HepG2 (cell line): ENCODE data around the gene TTYH2. TPM values are rescaled to one million over a fixed set of nuclear protein-coding genes. Genes with fewer than 3 reads are reported as not detected.

Source experiments
- ARNT ChIP-seq: fragments of 450-650 bp; IDR thresholded peaks from 2 replicates; pipeline ENCODE4 v1.6.1; 2017
- ATRX ChIP-seq: sonication (generic); formaldehyde crosslinking; IDR thresholded peaks from 2 replicates; pipeline ENCODE4 v1.4.0; 2020; ENCODE audit warnings: missing genetic modification reagents, borderline replicate concordance
- CREM ChIP-seq, 2 experiments: sonication (generic) in 1 of 2; formaldehyde crosslinking in 1 of 2; IDR thresholded peaks; 2 replicates each; pipeline versions ENCODE4 v1.4.0 to v1.6.1; 2016 to 2020; ENCODE audit warnings: antibody characterized with exemption in 1 of 2, mild to moderate bottlenecking in 1 of 2, missing genetic modification reagents in 1 of 2
- GTF3A ChIP-seq: sonication (generic); formaldehyde crosslinking; conservative IDR thresholded peaks from 2 replicates; pipeline ENCODE4 v1.4.0; 2020; ENCODE audit warnings: mild to moderate bottlenecking, missing genetic modification reagents
- HCFC1 ChIP-seq: fragments of 150-350 bp; IDR thresholded peaks from 2 replicates; pipeline ENCODE4 v1.6.1; 2014; ENCODE audit warnings: low read depth, low read length
- HDAC1 ChIP-seq: sonication (generic); formaldehyde crosslinking; IDR thresholded peaks from 2 replicates; pipeline ENCODE4 v1.5.1; 2020; ENCODE audit warnings: mild to moderate bottlenecking, missing genetic modification reagents
- HMGA1 ChIP-seq: sonication (generic); formaldehyde crosslinking; conservative IDR thresholded peaks from 2 replicates; pipeline ENCODE4 v1.4.0; 2020; ENCODE audit warnings: missing genetic modification reagents
- KLF11 ChIP-seq: IDR thresholded peaks from 2 replicates; pipeline ENCODE4 v1.6.1; 2016; ENCODE audit warnings: missing compliant biosample characterization
- SNAPC2 ChIP-seq: sonication (generic); formaldehyde crosslinking; IDR thresholded peaks from 2 replicates; pipeline ENCODE4 v1.8.1; 2022; ENCODE audit warnings: mild to moderate bottlenecking, missing genetic modification reagents
- SP1 ChIP-seq, 2 experiments: fragments of 450-650 bp in 1 of 2; sonication (generic) in 1 of 2; formaldehyde crosslinking in 1 of 2; IDR thresholded peaks; 2 replicates each; pipeline versions ENCODE4 v1.4.0 to v1.6.1; 2016 to 2020; ENCODE audit warnings: missing genetic modification reagents in 1 of 2
- THAP7 ChIP-seq: sonication (generic); formaldehyde crosslinking; IDR thresholded peaks from 2 replicates; pipeline ENCODE4 v1.8.1; 2023; ENCODE audit warnings: mild to moderate bottlenecking, missing genetic modification reagents
- ZFX ChIP-seq: sonication (generic); formaldehyde crosslinking; IDR thresholded peaks from 2 replicates; pipeline ENCODE4 v1.4.0; 2020; ENCODE audit warnings: mild to moderate bottlenecking, low read depth, missing genetic modification reagents, moderate library complexity
- ZKSCAN1 ChIP-seq: fragments of 150-350 bp; IDR thresholded peaks from 2 replicates; pipeline ENCODE4 v1.6.1; 2014; ENCODE audit warnings: low read length
- ZNF343 ChIP-seq: sonication (generic); formaldehyde crosslinking; IDR thresholded peaks from 2 replicates; pipeline ENCODE4 v1.4.0; 2020; ENCODE audit warnings: mild to moderate bottlenecking, missing genetic modification reagents
- ZNF350 ChIP-seq: sonication (generic); formaldehyde crosslinking; IDR thresholded peaks from 2 replicates; pipeline ENCODE4 v1.4.0; 2020; ENCODE audit warnings: mild to moderate bottlenecking, low read depth, missing genetic modification reagents, borderline replicate concordance
- ZNF629 ChIP-seq: sonication (generic); formaldehyde crosslinking; conservative IDR thresholded peaks from 2 replicates; pipeline ENCODE4 v1.5.0; 2020; ENCODE audit warnings: missing genetic modification reagents
- ZNF710 ChIP-seq: sonication (generic); formaldehyde crosslinking; IDR thresholded peaks from 2 replicates; pipeline ENCODE4 v1.5.0; 2020; ENCODE audit warnings: mild to moderate bottlenecking, missing genetic modification reagents, borderline replicate concordance
- ZNF777 ChIP-seq: sonication (generic); formaldehyde crosslinking; IDR thresholded peaks from 2 replicates; pipeline ENCODE4 v1.4.0; 2020; ENCODE audit warnings: missing genetic modification reagents
- ZSCAN12 ChIP-seq: sonication (generic); formaldehyde crosslinking; IDR thresholded peaks from 2 replicates; pipeline ENCODE4 v1.9.0; 2021; ENCODE audit warnings: mild to moderate bottlenecking, missing genetic modification reagents
- polyA plus RNA-seq, 8 experiments: library from polyadenylated mRNA; depleted of rRNA in 3 of 8; stranded (reverse) in 7 of 8; unstranded in 1 of 8; fragments of >200 nt; fragmentation: Illumina TruSeq in 4 of 8; extraction: Trizol in 4 of 8; gene quantifications; 2 replicates each; pipeline versions ENCODE4 v1.2.1 to v1.2.3, GENCODE V29; 2011 to 2016; ENCODE audit warnings: low read depth in 4 of 8, missing spikeins in 1 of 8, mixed read lengths in 1 of 8; ENCODE audit not compliant: insufficient read depth in 1 of 8
- total RNA-seq, 5 experiments: library from RNA; depleted of rRNA; stranded (reverse); fragments of >200 nt; fragmentation: Illumina TruSeq; extraction: Trizol; gene quantifications; 2 replicates each; pipeline ENCODE4 v1.2.3, GENCODE V29; 2016; ENCODE audit warnings: low read depth in 1 of 5
- TF ChIP-seq, protein P1 (sequence below): sonication (generic); formaldehyde crosslinking; IDR thresholded peaks from 2 replicates; pipeline ENCODE4 v1.8.1; 2023; ENCODE audit warnings: missing genetic modification reagents, inconsistent platforms, borderline replicate concordance
- TF ChIP-seq, protein P2 (sequence below): sonication (generic); formaldehyde crosslinking; IDR thresholded peaks from 2 replicates; pipeline ENCODE4 v1.4.0; 2020; ENCODE audit warnings: mild to moderate bottlenecking, low read depth, missing genetic modification reagents

Gene TTYH2
- total and polyA plus RNA-seq, 2 of the 13 experiments (the other 11 are each of a cell fraction or from before 2014, with no cell fraction given) = 0.77 to 0.96 TPM

GRCh38 chr17:74203439-74204240, 9.7 kb upstream of the TTYH2 start, which contains the start of gene RPL38 (continued):
- TF ChIP-seq ZNF343 (peak; percentile 65; the same call in 1 of the 2 replicates), HMGA1 (CRISPR knock-in tag) (no peak), KLF11 (CRISPR knock-in tag) (peak; percentile 86; the same call in 1 of the 2 replicates), ZSCAN12 (CRISPR knock-in tag) (no peak), SNAPC2 (CRISPR knock-in tag) (peak; percentile 69; the same call in 1 of the 2 replicates), HCFC1 (peak; percentile 78), GTF3A (CRISPR knock-in tag) (peak; percentile 77; the same call in 1 of the 2 replicates), ARNT (no peak), SP1 (IDR thresholded peaks at IDR 0.05) (no peak), SP1 (CRISPR knock-in tag; IDR thresholded peaks at IDR 0.05) (peak; percentile 87), CREM (IDR thresholded peaks at IDR 0.05) (peak; percentile 88), CREM (CRISPR knock-in tag; IDR thresholded peaks at IDR 0.05) (no peak), ZNF710 (peak; percentile 84), ZFX (CRISPR knock-in tag) (peak; percentile 90), HDAC1 (no peak; the same call in none of the 2 replicates), THAP7 (CRISPR knock-in tag) (0 out of 2 replicates have a peak, but pooled peaks have one; percentile 33), ZKSCAN1 (0 out of 2 replicates have a peak, but pooled peaks have one; percentile 39), ATRX (CRISPR knock-in tag) (no peak), ZNF350 (CRISPR knock-in tag) (peak; percentile 95), ZNF777 (CRISPR knock-in tag) (no peak), ZNF629 (CRISPR knock-in tag) (peak; percentile 8; the same call in 1 of the 2 replicates)
- TF ChIP-seq, protein P1, sequence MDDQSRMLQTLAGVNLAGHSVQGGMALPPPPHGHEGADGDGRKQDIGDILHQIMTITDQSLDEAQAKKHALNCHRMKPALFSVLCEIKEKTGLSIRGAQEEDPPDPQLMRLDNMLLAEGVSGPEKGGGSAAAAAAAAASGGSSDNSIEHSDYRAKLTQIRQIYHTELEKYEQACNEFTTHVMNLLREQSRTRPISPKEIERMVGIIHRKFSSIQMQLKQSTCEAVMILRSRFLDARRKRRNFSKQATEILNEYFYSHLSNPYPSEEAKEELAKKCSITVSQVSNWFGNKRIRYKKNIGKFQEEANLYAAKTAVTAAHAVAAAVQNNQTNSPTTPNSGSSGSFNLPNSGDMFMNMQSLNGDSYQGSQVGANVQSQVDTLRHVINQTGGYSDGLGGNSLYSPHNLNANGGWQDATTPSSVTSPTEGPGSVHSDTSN = no peak
- TF ChIP-seq, protein P2, sequence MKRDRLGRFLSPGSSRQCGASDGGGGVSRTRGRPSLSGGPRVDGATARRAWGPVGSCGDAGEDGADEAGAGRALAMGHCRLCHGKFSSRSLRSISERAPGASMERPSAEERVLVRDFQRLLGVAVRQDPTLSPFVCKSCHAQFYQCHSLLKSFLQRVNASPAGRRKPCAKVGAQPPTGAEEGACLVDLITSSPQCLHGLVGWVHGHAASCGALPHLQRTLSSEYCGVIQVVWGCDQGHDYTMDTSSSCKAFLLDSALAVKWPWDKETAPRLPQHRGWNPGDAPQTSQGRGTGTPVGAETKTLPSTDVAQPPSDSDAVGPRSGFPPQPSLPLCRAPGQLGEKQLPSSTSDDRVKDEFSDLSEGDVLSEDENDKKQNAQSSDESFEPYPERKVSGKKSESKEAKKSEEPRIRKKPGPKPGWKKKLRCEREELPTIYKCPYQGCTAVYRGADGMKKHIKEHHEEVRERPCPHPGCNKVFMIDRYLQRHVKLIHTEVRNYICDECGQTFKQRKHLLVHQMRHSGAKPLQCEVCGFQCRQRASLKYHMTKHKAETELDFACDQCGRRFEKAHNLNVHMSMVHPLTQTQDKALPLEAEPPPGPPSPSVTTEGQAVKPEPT (CRISPR knock-in tag) = peak; percentile 77; the same call in 1 of the 2 replicates
